Gastrocnemius medialis (tissue), 4 donors: ENCODE results near the gene BCLAF1. TPM values are rescaled to one million over a fixed set of nuclear protein-coding genes. Genes with fewer than 3 reads are reported as not detected.

Experiments
- ATAC-seq, 2 donors: fragments of 150-250 bp; one replicate each; pipeline ENCODE4 v1.9.1; 2016
- DNase-seq, 2 donors: peaks; one replicate each; pipeline ENCODE4 v3.0.0-alpha.2; 2019
- H3K27ac ChIP-seq, 4 donors: fragments of 200-600 bp; sonication (generic); 1 replicate in 1 of 4; 2 replicates in 3 of 4; pipeline ENCODE4 v1.5.1; 2016 to 2018; ENCODE audit warnings: mild to moderate bottlenecking in 2 of 4, moderate library complexity in 1 of 4
- H3K27me3 ChIP-seq, 3 donors: fragments of 200-600 bp; sonication (generic) in 2 of 3; 1 replicate in 1 of 3; 2 replicates in 2 of 3; pipeline versions ENCODE4 v1.5.1 to v1.6.0; 2016 to 2019; ENCODE audit warnings: mild to moderate bottlenecking in 1 of 3, moderate library complexity in 1 of 3
- H3K36me3 ChIP-seq, 2 donors: fragments of 200-600 bp; sonication (generic) in 1 of 2; one replicate each; pipeline ENCODE4 v1.5.1; 2017 to 2018
- H3K4me1 ChIP-seq, 2 donors: fragments of 200-600 bp; sonication (generic) in 1 of 2; one replicate each; pipeline ENCODE4 v1.5.1; 2016 to 2017; ENCODE audit warnings: mild to moderate bottlenecking in 2 of 2
- H3K4me3 ChIP-seq, 4 donors: fragments of 200-600 bp; sonication (generic) in 3 of 4; 1 replicate in 1 of 4; 2 replicates in 3 of 4; pipeline ENCODE4 v1.5.1; 2016 to 2019; ENCODE audit warnings: mild to moderate bottlenecking in 2 of 4
- H3K9me3 ChIP-seq, 3 donors: fragments of 200-600 bp; sonication (generic) in 2 of 3; 1 replicate in 1 of 3; 2 replicates in 2 of 3; pipeline ENCODE4 v1.5.1; 2016 to 2019
- CTCF ChIP-seq, 5 experiments: fragments of 450-650 bp in 3 of 5; fragments of 200-600 bp in 2 of 5; sonication (generic) in 2 of 5; IDR thresholded peaks in 4 of 5; conservative IDR thresholded peaks in 1 of 5; 1 replicate in 4 of 5; 2 replicates in 1 of 5; pipeline ENCODE4 v1.5.1; 2016 to 2019; ENCODE audit warnings: antibody characterized with exemption in 5 of 5, mild to moderate bottlenecking in 3 of 5, moderate library complexity in 3 of 5
- POLR2A ChIP-seq, 2 donors: fragments of 450-650 bp; IDR thresholded peaks; one replicate each; pipeline ENCODE4 v1.6.1; 2017; ENCODE audit warnings: antibody characterized with exemption in 2 of 2, mild to moderate bottlenecking in 2 of 2, moderate library complexity in 2 of 2
- in situ Hi-C, 4 donors: fragments of 200-750 bp; cut with MboI; loops; one replicate each; pipeline versions ENCODE4 v1.15.0 to v1.8.0; 2017; ENCODE audit warnings: low sequenced_read_pairs in 4 of 4
- intact Hi-C: fragments of 100-400 bp; cut with DNase I; formaldehyde crosslinking; loops from one replicate; pipeline ENCODE4 v1.15.1; 2023; ENCODE audit warnings: low total_unique reads
- total RNA-seq, 4 donors: library from RNA; depleted of rRNA; stranded (reverse); fragments of >200 nt; gene quantifications; one replicate each; pipeline versions ENCODE4 v1.1.0 to v1.2.3, GENCODE V29; 2016

BCLAF1 gene
- total RNA-seq, 4 donors from 2014 or later = 27.3 to 83.0 (median 61.8) TPM

- H3K4me3 ChIP-seq = peak overlapping the region; percentile 86 to 100 (median 96)
- in situ Hi-C loops = loop anchor here in 3 of 4 donors (25.0 kb wide), 1 partner anchor 924 kb away; the partner anchor contains the start of gene IFNGR1 (in 3 of the 3)
- intact Hi-C loops = loop anchor here (1.0 to 5.0 kb wide), 3 partner anchors 38 to 929 kb away; partner anchors contain the start of genes IFNGR1, MTFR2 and PEX7
- peaks cover 53 to 58% of the 10 kb centered on the region in 2 donors for H3K4me1 ChIP-seq
- no peaks in the 10 kb centered on the region for H3K9me3 ChIP-seq
- no peaks in the 10 kb centered on the region for H3K36me3 ChIP-seq
- ATAC-seq (peak in 1 of 2 donors; percentile 14), DNase-seq (peak; percentile 37 to 58)
- TF ChIP-seq POLR2A (IDR thresholded peaks at IDR 0.05) = no peak
- peak in 4 of 5 experiments; percentile 29 to 57 (median 52) for TF ChIP-seq CTCF (IDR thresholded peaks at IDR 0.05 in 4 of 5, conservative IDR thresholded peaks at IDR 0.05 in 1 of 5)
- H3K27me3 ChIP-seq = no peaks in the 10 kb centered on the region
- peak overlapping the region; percentile 99 to 100 (median 100) for H3K27ac ChIP-seq
Measured at GRCh38 chr6:136288566-136289326, 900 bp downstream of the BCLAF1 start.

- Histone ChIP-seq H3K27ac (peak overlapping the region; percentile 51 to 60 (median 54)), H3K36me3 (peaks cover 0 to under 1% of the 10 kb centered on the region in 2 donors), H3K4me1 (peaks cover 83 to 86% of the 10 kb centered on the region in 2 donors), H3K4me3 (peak overlapping the region in 2 of 4 donors; percentile 1 to 20), H3K27me3 (no peaks in the 10 kb centered on the region), H3K9me3 (no peaks in the 10 kb centered on the region)
- in situ Hi-C loops (loop anchor here in 3 of 4 donors (25.0 kb wide), 1 partner anchor 927 kb away; the partner anchor contains the start of gene IFNGR1 (in 3 of the 3)), intact Hi-C loops (loop anchor here (5.0 kb wide), 2 partner anchors 537 to 932 kb away; partner anchors contain the start of genes IFNGR1 and PEX7)
- TF ChIP-seq CTCF (IDR thresholded peaks at IDR 0.05 in 4 of 5, conservative IDR thresholded peaks at IDR 0.05 in 1 of 5) (no peak), POLR2A (IDR thresholded peaks at IDR 0.05) (no peak)
- DNase-seq (no peak), ATAC-seq (no peak)
Measured at GRCh38 chr6:136284909-136285308, 4.7 kb downstream of the BCLAF1 start.

DNA sequence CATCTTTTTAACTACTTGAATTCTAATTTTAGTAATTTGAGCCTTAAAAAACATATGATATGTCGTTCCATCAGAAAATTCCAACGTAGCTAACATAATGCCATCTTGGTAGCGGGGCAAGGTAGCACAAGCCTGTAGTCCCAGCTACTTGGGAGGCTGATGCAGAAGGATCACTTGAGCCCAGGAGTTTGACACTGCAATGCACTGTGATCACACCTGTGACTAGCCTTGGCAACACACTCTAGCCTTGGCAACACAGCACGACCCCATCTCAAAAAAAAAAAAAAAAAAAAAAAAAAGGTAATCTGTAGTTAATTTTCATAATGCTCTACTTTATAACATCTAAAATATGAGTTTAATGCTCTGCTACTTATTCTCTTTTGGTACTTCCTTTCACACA lies 6.7 kb downstream of the BCLAF1 start:
- intact Hi-C loops (no loop called here), in situ Hi-C loops (loop anchor here in 3 of 4 donors (25.0 kb wide), 1 partner anchor 929 kb away; the partner anchor contains the start of gene IFNGR1 (in 3 of the 3))
- Histone ChIP-seq H3K27ac (peak overlapping the region in 2 of 4 donors; percentile 54 to 60), H3K4me3 (peak overlapping the region; percentile 3 to 32 (median 14)), H3K36me3 (peaks cover 0 to 11% of the 10 kb centered on the region in 2 donors), H3K9me3 (no peaks in the 10 kb centered on the region), H3K4me1 (peaks cover 81 to 82% of the 10 kb centered on the region in 2 donors), H3K27me3 (no peaks in the 10 kb centered on the region)
- DNase-seq (no peak), ATAC-seq (no peak)
- TF ChIP-seq CTCF (IDR thresholded peaks at IDR 0.05 in 4 of 5, conservative IDR thresholded peaks at IDR 0.05 in 1 of 5) (no peak), POLR2A (IDR thresholded peaks at IDR 0.05) (no peak)

- Histone ChIP-seq H3K36me3 (peaks cover 1 to 27% of the 10 kb centered on the region in 2 donors), H3K4me1 (peaks cover 54 to 60% of the 10 kb centered on the region in 2 donors), H3K27me3 (no peaks in the 10 kb centered on the region), H3K4me3 (no peak overlapping the region), H3K9me3 (no peaks in the 10 kb centered on the region), H3K27ac (no peak overlapping the region)
- DNase-seq (no peak), ATAC-seq (no peak)
- intact Hi-C loops (no loop called here), in situ Hi-C loops (loop anchor here in 3 of 4 donors (25.0 kb wide), 1 partner anchor 932 kb away; the partner anchor contains the start of gene IFNGR1 (in 3 of the 3))
- TF ChIP-seq POLR2A (IDR thresholded peaks at IDR 0.05) = no peak
- no peak for TF ChIP-seq CTCF (IDR thresholded peaks at IDR 0.05 in 4 of 5, conservative IDR thresholded peaks at IDR 0.05 in 1 of 5)
Measured at GRCh38 chr6:136280032-136280609, 9.5 kb downstream of the BCLAF1 start.
